Activated CD4-positive, alpha-beta T cell treated with anti-CD3 and anti-CD28 coated beads for 48 hours (primary cell): ENCODE data around the gene RPP30.
"Not testable (repeated sequence)": the region's sequence is repeated elsewhere in the genome, so short reads cannot be mapped to it uniquely, and the experiment has no call there.

Source experiments
- DNase-seq: peaks from one replicate; pipeline ENCODE4 v3.0.0-alpha.2; 2020

Gene RPP30

GRCh38 chr10:90872648-90873020 is 860 bp downstream of the RPP30 start:
- DNase-seq, result peak; percentile 52

- DNase-seq, result no peak
Measured at GRCh38 chr10:90879062-90879461, 7.3 kb downstream of the RPP30 start.

- not testable (repeated sequence) for DNase-seq
Measured at GRCh38 chr10:90880059-90880719, 8.4 kb downstream of the RPP30 start.

GRCh38 chr10:90884431-90884830 is 12.7 kb downstream of the RPP30 start:
- DNase-seq, result no peak

- no peak for DNase-seq
Measured at GRCh38 chr10:90885176-90885575, 13.4 kb downstream of the RPP30 start.

GRCh38 chr10:90887555-90887954 is 15.8 kb downstream of the RPP30 start:
- DNase-seq, result no peak

- DNase-seq, result no peak
Measured at GRCh38 chr10:90888387-90888786, 16.6 kb downstream of the RPP30 start.

GRCh38 chr10:90889636-90890035 is 17.9 kb downstream of the RPP30 start:
- no peak for DNase-seq

GRCh38 chr10:90890347-90890746 is 18.6 kb downstream of the RPP30 start:
- DNase-seq, result no peak

GRCh38 chr10:90893190-90893589 is 21.4 kb downstream of the RPP30 start:
- no peak for DNase-seq

GRCh38 chr10:90896916-90897315 is 25.1 kb downstream of the RPP30 start:
- DNase-seq, result not testable (repeated sequence)

GRCh38 chr10:90905925-90906324 is 34.2 kb downstream of the RPP30 start:
- no peak for DNase-seq

- no peak for DNase-seq
Measured at GRCh38 chr10:90906596-90906995, 34.8 kb downstream of the RPP30 start.

GRCh38 chr10:90911133-90912051 is 39.6 kb downstream of the RPP30 start:
- DNase-seq, result peak; percentile 63

GRCh38 chr10:90912174-90912573 is 40.4 kb downstream of the RPP30 start:
- DNase-seq, result no peak

GRCh38 chr10:90912854-90913479 is 41.2 kb downstream of the RPP30 start:
- no peak for DNase-seq

- no peak for DNase-seq
Measured at GRCh38 chr10:90913774-90914420, 42.1 kb downstream of the RPP30 start.

- DNase-seq, result no peak
Measured at GRCh38 chr10:90914992-90915765, 43.4 kb downstream of the RPP30 start.

- no peak for DNase-seq
Measured at GRCh38 chr10:90915766-90916075, 43.9 kb downstream of the RPP30 start.

- DNase-seq, result no peak
Measured at GRCh38 chr10:90916392-90917237, 44.8 kb downstream of the RPP30 start.

- DNase-seq, result no peak
Measured at GRCh38 chr10:90917238-90917967, 45.6 kb downstream of the RPP30 start.
